ENCODE data around the gene SLC16A2. TPM values are rescaled to one million over a fixed set of nuclear protein-coding genes. Genes with fewer than 3 reads are reported as not detected.

The SLC16A2 gene
- total RNA-seq, 1 experiment from 2014 or later: 8.5 TPM

DNA sequence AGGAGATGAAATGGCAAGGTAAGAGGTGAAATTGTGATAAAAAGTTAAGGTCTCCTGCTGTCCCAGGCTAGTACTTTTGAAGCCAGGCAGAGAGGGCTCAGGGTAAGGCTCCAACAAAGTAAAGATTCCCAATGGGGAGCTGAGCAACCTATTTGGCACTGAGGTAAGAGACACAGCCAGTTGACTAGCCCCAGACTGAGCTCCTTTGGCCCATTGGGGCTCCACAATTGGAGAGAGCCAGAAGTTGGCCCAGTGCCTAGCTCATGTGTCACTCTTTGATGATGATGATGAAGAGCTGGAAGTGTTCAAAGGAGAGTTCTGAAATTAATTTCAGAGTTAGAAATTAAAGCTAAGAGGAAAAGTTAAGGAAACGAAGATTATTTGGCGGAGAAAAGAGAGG, 98.6 kb downstream of the SLC16A2 start:
- H3K4me2 ChIP-seq (ENCODE audit: low read length): no peak overlapping the region
- no peaks in the 10 kb centered on the region for H3K79me2 ChIP-seq (ENCODE audit: low read length)
- H2AFZ ChIP-seq (ENCODE audit: low read length): no peak overlapping the region
- no peak overlapping the region for H3K4me3 ChIP-seq (ENCODE audit: low read length)
- no peaks in the 10 kb centered on the region for H3K4me1 ChIP-seq (ENCODE audit: insufficient read depth, low read length)
- POLR2A ChIA-PET (ENCODE audit: unreplicated experiment): interaction anchor here (0.7 kb wide), 1 partner anchor 400 kb away, joined by 5 read pairs; no protein-coding TSS in a partner anchor
- DNase-seq: no peak
- CTCF ChIA-PET: no interaction called here
- no peaks in the 10 kb centered on the region for H3K9me2 ChIP-seq (replicated peaks; ENCODE audit: low read length)
- H4K20me1 ChIP-seq (ENCODE audit: low read length): no peaks in the 10 kb centered on the region
- no peaks in the 10 kb centered on the region for H3K9me3 ChIP-seq (ENCODE audit: low read length)
- H3K9ac ChIP-seq (ENCODE audit: low read length): no peak overlapping the region
- no peaks in the 10 kb centered on the region for H3K27me3 ChIP-seq (ENCODE audit: low read length)
- no TSS peak for BruUV-seq (replicated peaks)
- intact Hi-C loops (cut with micrococcal nuclease): no loop called here
- no peak for TF ChIP-seq EZH2phosphoT487 (IDR thresholded peaks at IDR 0.05; ENCODE audit: borderline replicate concordance, low read length)
- TF ChIP-seq, protein P1, sequence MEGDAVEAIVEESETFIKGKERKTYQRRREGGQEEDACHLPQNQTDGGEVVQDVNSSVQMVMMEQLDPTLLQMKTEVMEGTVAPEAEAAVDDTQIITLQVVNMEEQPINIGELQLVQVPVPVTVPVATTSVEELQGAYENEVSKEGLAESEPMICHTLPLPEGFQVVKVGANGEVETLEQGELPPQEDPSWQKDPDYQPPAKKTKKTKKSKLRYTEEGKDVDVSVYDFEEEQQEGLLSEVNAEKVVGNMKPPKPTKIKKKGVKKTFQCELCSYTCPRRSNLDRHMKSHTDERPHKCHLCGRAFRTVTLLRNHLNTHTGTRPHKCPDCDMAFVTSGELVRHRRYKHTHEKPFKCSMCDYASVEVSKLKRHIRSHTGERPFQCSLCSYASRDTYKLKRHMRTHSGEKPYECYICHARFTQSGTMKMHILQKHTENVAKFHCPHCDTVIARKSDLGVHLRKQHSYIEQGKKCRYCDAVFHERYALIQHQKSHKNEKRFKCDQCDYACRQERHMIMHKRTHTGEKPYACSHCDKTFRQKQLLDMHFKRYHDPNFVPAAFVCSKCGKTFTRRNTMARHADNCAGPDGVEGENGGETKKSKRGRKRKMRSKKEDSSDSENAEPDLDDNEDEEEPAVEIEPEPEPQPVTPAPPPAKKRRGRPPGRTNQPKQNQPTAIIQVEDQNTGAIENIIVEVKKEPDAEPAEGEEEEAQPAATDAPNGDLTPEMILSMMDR (conservative IDR thresholded peaks at IDR 0.05; ENCODE audit: low read depth, low read length): no peak
- TF ChIP-seq EZH2 (IDR thresholded peaks at IDR 0.05; ENCODE audit: low read length, unreplicated experiment): no peak
- no peaks in the 10 kb centered on the region for H3F3A ChIP-seq (ENCODE audit: low read length, unreplicated experiment)
- H3K27ac ChIP-seq (ENCODE audit: low read length): no peak overlapping the region
- no peaks in the 10 kb centered on the region for H3K36me3 ChIP-seq (ENCODE audit: low read depth, low read length)
- ATAC-seq: no peak

DNA sequence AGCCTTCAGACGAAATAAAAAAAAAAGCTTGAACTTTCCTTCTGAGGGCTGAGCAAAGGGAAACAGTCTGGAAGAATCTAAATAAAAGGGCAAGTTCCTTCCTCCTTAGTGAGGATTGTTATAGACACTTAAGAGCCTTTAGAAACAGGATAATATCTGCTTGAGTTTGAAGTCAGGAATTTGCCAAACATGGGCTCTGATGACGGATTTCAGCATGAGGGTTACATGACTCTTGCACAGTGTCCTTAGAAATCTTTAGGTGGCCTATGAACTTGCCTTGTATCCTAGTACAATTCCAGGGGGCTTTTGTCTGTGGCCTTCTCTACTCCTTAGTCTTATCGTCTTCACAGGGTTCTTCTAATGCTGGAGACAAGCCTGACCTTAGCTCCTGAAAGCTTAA, 99.0 kb downstream of the SLC16A2 start:
- Histone ChIP-seq H3K4me2 (ENCODE audit: low read length) (no peak overlapping the region), H3K27ac (ENCODE audit: low read length) (no peak overlapping the region), H3K9ac (ENCODE audit: low read length) (no peak overlapping the region), H2AFZ (ENCODE audit: low read length) (no peak overlapping the region), H3K4me1 (ENCODE audit: insufficient read depth, low read length) (no peaks in the 10 kb centered on the region), H3K9me3 (ENCODE audit: low read length) (no peaks in the 10 kb centered on the region), H3K9me2 (replicated peaks; ENCODE audit: low read length) (no peaks in the 10 kb centered on the region), H4K20me1 (ENCODE audit: low read length) (no peaks in the 10 kb centered on the region), H3F3A (ENCODE audit: low read length, unreplicated experiment) (no peaks in the 10 kb centered on the region), H3K27me3 (ENCODE audit: low read length) (no peaks in the 10 kb centered on the region), H3K36me3 (ENCODE audit: low read depth, low read length) (no peaks in the 10 kb centered on the region), H3K79me2 (ENCODE audit: low read length) (no peaks in the 10 kb centered on the region), H3K4me3 (ENCODE audit: low read length) (no peak overlapping the region)
- no TSS peak for BruUV-seq (replicated peaks)
- intact Hi-C loops (cut with micrococcal nuclease): no loop called here
- ATAC-seq: no peak
- DNase-seq: no peak
- TF ChIP-seq, protein P1 (conservative IDR thresholded peaks at IDR 0.05; ENCODE audit: low read depth, low read length): no peak
- TF ChIP-seq EZH2phosphoT487 (IDR thresholded peaks at IDR 0.05; ENCODE audit: borderline replicate concordance, low read length) (no peak), EZH2 (IDR thresholded peaks at IDR 0.05; ENCODE audit: low read length, unreplicated experiment) (no peak)
- ChIA-PET CTCF (no interaction called here), POLR2A (ENCODE audit: unreplicated experiment) (interaction anchor here (0.6 to 0.7 kb wide), 2 partner anchors 37 to 400 kb away, joined by 4 to 5 read pairs; no protein-coding TSS in a partner anchor)

DNA sequence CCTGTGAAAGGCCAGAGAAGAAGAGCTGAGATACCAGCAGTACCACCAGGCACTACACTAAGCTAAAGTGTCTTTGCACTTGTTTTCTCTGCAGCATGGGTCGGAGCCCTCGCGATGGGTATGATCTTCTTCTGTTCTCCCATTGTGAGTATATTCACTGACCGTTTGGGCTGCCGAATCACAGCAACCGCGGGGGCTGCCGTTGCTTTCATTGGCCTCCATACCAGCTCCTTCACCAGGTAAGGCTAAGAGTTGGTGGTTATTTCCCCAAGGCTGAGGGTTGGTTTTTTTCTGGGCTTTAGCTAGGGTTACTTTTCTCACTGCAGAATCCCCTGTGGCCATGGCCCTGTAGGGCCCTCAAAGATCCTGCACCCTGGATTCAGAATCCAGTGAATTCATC, 99.6 kb downstream of the SLC16A2 start:
- CTCF ChIA-PET: no interaction called here
- no peaks in the 10 kb centered on the region for H4K20me1 ChIP-seq (ENCODE audit: low read length)
- intact Hi-C loops (cut with micrococcal nuclease): no loop called here

More for the DNA sequence above, 99.6 kb downstream of the SLC16A2 start:
- no peak overlapping the region for H3K9ac ChIP-seq (ENCODE audit: low read length)
- ATAC-seq (no peak), DNase-seq (no peak)
- H3K9me2 ChIP-seq (replicated peaks; ENCODE audit: low read length): no peaks in the 10 kb centered on the region
- H3K79me2 ChIP-seq (ENCODE audit: low read length): no peaks in the 10 kb centered on the region
- no peaks in the 10 kb centered on the region for H3K9me3 ChIP-seq (ENCODE audit: low read length)
- no peaks in the 10 kb centered on the region for H3K36me3 ChIP-seq (ENCODE audit: low read depth, low read length)
- H3K4me2 ChIP-seq (ENCODE audit: low read length): no peak overlapping the region
- TF ChIP-seq EZH2 (IDR thresholded peaks at IDR 0.05; ENCODE audit: low read length, unreplicated experiment): no peak
- TF ChIP-seq, protein P1 (conservative IDR thresholded peaks at IDR 0.05; ENCODE audit: low read depth, low read length): no peak
- TF ChIP-seq EZH2phosphoT487 (IDR thresholded peaks at IDR 0.05; ENCODE audit: borderline replicate concordance, low read length): no peak
- H3K4me1 ChIP-seq (ENCODE audit: insufficient read depth, low read length): no peaks in the 10 kb centered on the region
- no peaks in the 10 kb centered on the region for H3F3A ChIP-seq (ENCODE audit: low read length, unreplicated experiment)
- no peak overlapping the region for H3K4me3 ChIP-seq (ENCODE audit: low read length)
- no peaks in the 10 kb centered on the region for H3K27me3 ChIP-seq (ENCODE audit: low read length)
- POLR2A ChIA-PET (ENCODE audit: unreplicated experiment): interaction anchor here (0.6 kb wide), 2 partner anchors 37 to 227 kb away, joined by 4 to 5 read pairs; no protein-coding TSS in a partner anchor
- no peak overlapping the region for H3K27ac ChIP-seq (ENCODE audit: low read length)
- H2AFZ ChIP-seq (ENCODE audit: low read length): no peak overlapping the region
- BruUV-seq (replicated peaks): no TSS peak

All from PC-3 (cell line).